ENCODE measurements around the gene PRR29.

PRR29 gene

GRCh38 chr17:64045176-64045575, 47.0 kb downstream of the PRR29 start:
- TF ChIP-seq EGR1 (IDR thresholded peaks at IDR 0.05) = no peak
- TF ChIP-seq TAF1 (IDR thresholded peaks at IDR 0.05; ENCODE audit: low read depth) = no peak
- TF ChIP-seq REST (IDR thresholded peaks at IDR 0.05; ENCODE audit: low read depth) = no peak
- TF ChIP-seq NFIC (IDR thresholded peaks at IDR 0.05) = no peak
- no peak for TF ChIP-seq TEAD4 (IDR thresholded peaks at IDR 0.05)
- no peak for TF ChIP-seq CEBPB (IDR thresholded peaks at IDR 0.05)
- TF ChIP-seq CREB1 (IDR thresholded peaks at IDR 0.05; ENCODE audit: low read depth) = no peak
- TF ChIP-seq FOXM1 (IDR thresholded peaks at IDR 0.05; ENCODE audit: borderline replicate concordance, low read depth) = no peak
- TF ChIP-seq YY1 (IDR thresholded peaks at IDR 0.05; ENCODE audit: low read depth) = no peak

- TF ChIP-seq CREB1 (IDR thresholded peaks at IDR 0.05; ENCODE audit: low read depth) (no peak), EGR1 (IDR thresholded peaks at IDR 0.05) (no peak), TCF12 (IDR thresholded peaks at IDR 0.05; ENCODE audit: low read depth) (no peak), YY1 (IDR thresholded peaks at IDR 0.05; ENCODE audit: low read depth) (no peak), ZBTB7A (IDR thresholded peaks at IDR 0.05; ENCODE audit: low read depth) (no peak), CEBPB (IDR thresholded peaks at IDR 0.05) (no peak), FOXM1 (IDR thresholded peaks at IDR 0.05; ENCODE audit: borderline replicate concordance, low read depth) (no peak), NFIC (IDR thresholded peaks at IDR 0.05) (no peak), REST (IDR thresholded peaks at IDR 0.05; ENCODE audit: low read depth) (no peak), TEAD4 (IDR thresholded peaks at IDR 0.05) (no peak), MAX (IDR thresholded peaks at IDR 0.05) (no peak), TAF1 (IDR thresholded peaks at IDR 0.05; ENCODE audit: low read depth) (no peak), EP300 (IDR thresholded peaks at IDR 0.05; ENCODE audit: borderline replicate concordance) (no peak), RAD21 (IDR thresholded peaks at IDR 0.05; ENCODE audit: low read depth) (no peak)
- TF ChIP-seq, protein P1, sequence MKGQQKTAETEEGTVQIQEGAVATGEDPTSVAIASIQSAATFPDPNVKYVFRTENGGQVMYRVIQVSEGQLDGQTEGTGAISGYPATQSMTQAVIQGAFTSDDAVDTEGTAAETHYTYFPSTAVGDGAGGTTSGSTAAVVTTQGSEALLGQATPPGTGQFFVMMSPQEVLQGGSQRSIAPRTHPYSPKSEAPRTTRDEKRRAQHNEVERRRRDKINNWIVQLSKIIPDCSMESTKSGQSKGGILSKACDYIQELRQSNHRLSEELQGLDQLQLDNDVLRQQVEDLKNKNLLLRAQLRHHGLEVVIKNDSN (IDR thresholded peaks at IDR 0.05) = no peak
These were observed 50.7 kb downstream of the PRR29 start for GRCh38 chr17:64048805-64049204.

DNA sequence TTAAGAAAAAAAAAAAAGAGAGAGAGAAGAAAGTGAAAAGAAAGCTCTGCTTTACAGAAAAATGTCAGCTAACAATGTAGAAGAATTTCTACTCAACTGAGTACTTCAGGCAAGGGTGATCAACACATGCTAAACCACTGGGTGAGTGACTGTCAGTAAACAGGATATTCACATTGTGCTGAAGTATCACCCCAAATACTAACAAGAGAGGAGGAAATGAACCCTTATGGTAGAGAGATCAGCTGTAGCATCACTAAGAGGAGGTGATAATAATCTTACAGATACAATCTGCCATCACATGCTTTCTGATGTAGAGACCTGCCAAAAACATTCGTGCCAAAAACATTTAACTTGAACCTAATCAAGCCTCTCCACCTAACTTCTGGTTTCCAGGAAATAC, 53.0 kb downstream of the PRR29 start:
- TF ChIP-seq TEAD4 (IDR thresholded peaks at IDR 0.05) = no peak
- TF ChIP-seq TCF12 (IDR thresholded peaks at IDR 0.05; ENCODE audit: low read depth) = no peak
- no peak for TF ChIP-seq CREB1 (IDR thresholded peaks at IDR 0.05; ENCODE audit: low read depth)
- TF ChIP-seq YY1 (IDR thresholded peaks at IDR 0.05; ENCODE audit: low read depth) = no peak
- TF ChIP-seq EP300 (IDR thresholded peaks at IDR 0.05; ENCODE audit: borderline replicate concordance) = no peak
- TF ChIP-seq ZBTB7A (IDR thresholded peaks at IDR 0.05; ENCODE audit: low read depth) = no peak
- no peak for TF ChIP-seq NFIC (IDR thresholded peaks at IDR 0.05)
- TF ChIP-seq FOXM1 (IDR thresholded peaks at IDR 0.05; ENCODE audit: borderline replicate concordance, low read depth) = no peak

- TF ChIP-seq ZBTB7A (IDR thresholded peaks at IDR 0.05; ENCODE audit: low read depth) (no peak), RAD21 (IDR thresholded peaks at IDR 0.05; ENCODE audit: low read depth) (no peak), NFIC (IDR thresholded peaks at IDR 0.05) (no peak), EP300 (IDR thresholded peaks at IDR 0.05; ENCODE audit: borderline replicate concordance) (no peak), EGR1 (IDR thresholded peaks at IDR 0.05) (no peak), TCF12 (IDR thresholded peaks at IDR 0.05; ENCODE audit: low read depth) (no peak), FOXM1 (IDR thresholded peaks at IDR 0.05; ENCODE audit: borderline replicate concordance, low read depth) (no peak), REST (IDR thresholded peaks at IDR 0.05; ENCODE audit: low read depth) (no peak), CREB1 (IDR thresholded peaks at IDR 0.05; ENCODE audit: low read depth) (no peak)
- TF ChIP-seq, protein P1 (IDR thresholded peaks at IDR 0.05) = no peak
These were observed 55.0 kb downstream of the PRR29 start for GRCh38 chr17:64053101-64053500.
